HG02840 (cell line): ENCODE data around the gene PEPD.
"Not testable (repeated sequence)": the region's sequence is repeated elsewhere in the genome, so short reads cannot be mapped to it uniquely, and the experiment has no call there.

ENCODE experiments used
- ATAC-seq: cut with Tn5 transposase; IDR thresholded peaks from one replicate; pipeline ENCODE4 v1.9.1; 2021; ENCODE audit warnings: mild to moderate bottlenecking, moderate library complexity, moderate number of reproducible peaks; ENCODE audit not compliant: unreplicated experiment, low FRiP score

PEPD gene

GRCh38 chr19:33479570-33479969 lies 42.0 kb downstream of the PEPD start:
- ATAC-seq: not testable (repeated sequence)

- no peak for ATAC-seq
Observed at GRCh38 chr19:33477781-33478180, 43.8 kb downstream of the PEPD start.

GRCh38 chr19:33476151-33476707 lies 45.4 kb downstream of the PEPD start:
- no peak for ATAC-seq

- no peak for ATAC-seq
Observed at GRCh38 chr19:33473653-33474305, 47.8 kb downstream of the PEPD start.

- no peak for ATAC-seq
Observed at GRCh38 chr19:33472691-33473652, 48.6 kb downstream of the PEPD start.

- ATAC-seq: no peak
Observed at GRCh38 chr19:33472226-33472625, 49.4 kb downstream of the PEPD start.

- no peak for ATAC-seq
Observed at GRCh38 chr19:33471111-33471996, 50.2 kb downstream of the PEPD start.

- no peak for ATAC-seq
Observed at GRCh38 chr19:33470686-33471085, 50.9 kb downstream of the PEPD start.

- ATAC-seq: no peak
Observed at GRCh38 chr19:33470040-33470330, 51.6 kb downstream of the PEPD start.

- ATAC-seq: no peak
Observed at GRCh38 chr19:33469171-33470039, 52.2 kb downstream of the PEPD start.

- ATAC-seq: no peak
Observed at GRCh38 chr19:33468361-33469170, 53.0 kb downstream of the PEPD start.

GRCh38 chr19:33467851-33468250 lies 53.7 kb downstream of the PEPD start:
- ATAC-seq: no peak

- ATAC-seq: no peak
Observed at GRCh38 chr19:33465834-33466233, 55.8 kb downstream of the PEPD start.

GRCh38 chr19:33465371-33465770 lies 56.2 kb downstream of the PEPD start:
- no peak for ATAC-seq

GRCh38 chr19:33464733-33465115 lies 56.9 kb downstream of the PEPD start:
- ATAC-seq: no peak

GRCh38 chr19:33464010-33464732 lies 57.4 kb downstream of the PEPD start:
- no peak for ATAC-seq

- no peak for ATAC-seq
Observed at GRCh38 chr19:33463199-33463598, 58.4 kb downstream of the PEPD start.

- ATAC-seq: no peak
Observed at GRCh38 chr19:33462112-33462791, 59.3 kb downstream of the PEPD start.
